Endodermal cell (in vitro differentiated cells): ENCODE measurements around the gene MYO18B. TPM values are rescaled to one million over a fixed set of nuclear protein-coding genes. Genes with fewer than 3 reads are reported as not detected.

ENCODE experiments used
- DNase-seq: peaks from one replicate; pipeline ENCODE4 v3.0.0-alpha.2; 2017
- H3K27ac ChIP-seq: 2 replicates; pipeline ENCODE4 v1.5.1; 2013; ENCODE audit warnings: mild to moderate bottlenecking, low read depth, low read length, moderate library complexity
- H3K27me3 ChIP-seq: 2 replicates; pipeline ENCODE4 v1.6.1; 2013; ENCODE audit warnings: mild to moderate bottlenecking, low read length, moderate library complexity; ENCODE audit not compliant: insufficient read depth, control insufficient read depth, poor library complexity, severe bottlenecking
- H3K36me3 ChIP-seq: 2 replicates; pipeline ENCODE4 v1.7.0; 2013; ENCODE audit warnings: mild to moderate bottlenecking, low read length, moderate library complexity; ENCODE audit not compliant: control insufficient read depth, insufficient read depth
- H3K4me1 ChIP-seq: one replicate; pipeline ENCODE4 v1.7.0; 2013; ENCODE audit warnings: low read length; ENCODE audit not compliant: control insufficient read depth, insufficient read depth
- H3K4me3 ChIP-seq: 2 replicates; pipeline ENCODE4 v1.5.1; 2013; ENCODE audit warnings: mild to moderate bottlenecking, low read length, moderate library complexity
- H3K9ac ChIP-seq: 2 replicates; pipeline ENCODE4 v1.6.1; 2013; ENCODE audit warnings: mild to moderate bottlenecking, low read length, moderate library complexity; ENCODE audit not compliant: poor library complexity, severe bottlenecking; ENCODE audit errors: extremely low read depth
- H3K9me3 ChIP-seq: 2 replicates; pipeline ENCODE4 v1.6.1; 2013; ENCODE audit warnings: mild to moderate bottlenecking, low read length, moderate library complexity; ENCODE audit not compliant: control insufficient read depth
- H3K27ac Mint-ChIP-seq: 2 replicates; pipeline ENCODE4 v1.8.0; 2020; ENCODE audit warnings: mixed read lengths
- H3K27me3 Mint-ChIP-seq: 2 replicates; pipeline ENCODE4 v1.8.0; 2021; ENCODE audit warnings: mild to moderate bottlenecking, mixed read lengths; ENCODE audit not compliant: insufficient read depth
- H3K36me3 Mint-ChIP-seq: 2 replicates; pipeline ENCODE4 v1.8.0; 2020; ENCODE audit warnings: low read depth, mixed read lengths
- H3K4me1 Mint-ChIP-seq: 2 replicates; pipeline ENCODE4 v1.8.0; 2020; ENCODE audit warnings: mixed read lengths
- H3K4me3 Mint-ChIP-seq: 2 replicates; pipeline ENCODE4 v1.8.0; 2020; ENCODE audit warnings: mild to moderate bottlenecking, moderate library complexity, mixed read lengths
- H3K9me3 Mint-ChIP-seq: 2 replicates; pipeline ENCODE4 v1.8.0; 2020; ENCODE audit warnings: mild to moderate bottlenecking, mixed read lengths
- CTCF ChIP-seq: fragments of 200-600 bp; sonication (generic); conservative IDR thresholded peaks from 2 replicates; pipeline ENCODE4 v1.5.0; 2021; ENCODE audit warnings: antibody characterized with exemption, mild to moderate bottlenecking
- WGBS, 2 experiments: methylation state at CpG; one replicate each; pipeline versions ENCODE4 v1.1.5 to v1.1.7; 2013; ENCODE audit warnings: missing lambda C conversion rate in 2 of 2, mixed read lengths in 1 of 2; ENCODE audit not compliant: insufficient coverage in 1 of 2, insufficient read length in 1 of 2; 5-methylcytosine and 5-hydroxymethylcytosine counted together
- total RNA-seq, 2 donors: library from RNA; stranded (reverse); fragmentation: NEBNext Ultra II Directional in 1 of 2; extraction: Animal tissue kit (Norgen Biotek cat#: 25700) in 1 of 2; gene quantifications; 2 replicates in 1 of 2; 3 replicates in 1 of 2; pipeline ENCODE4 v1.2.1, GENCODE V29; 2021

MYO18B gene
- total RNA-seq, 2 donors from 2014 or later = 0.77 to 0.84 TPM

DNA sequence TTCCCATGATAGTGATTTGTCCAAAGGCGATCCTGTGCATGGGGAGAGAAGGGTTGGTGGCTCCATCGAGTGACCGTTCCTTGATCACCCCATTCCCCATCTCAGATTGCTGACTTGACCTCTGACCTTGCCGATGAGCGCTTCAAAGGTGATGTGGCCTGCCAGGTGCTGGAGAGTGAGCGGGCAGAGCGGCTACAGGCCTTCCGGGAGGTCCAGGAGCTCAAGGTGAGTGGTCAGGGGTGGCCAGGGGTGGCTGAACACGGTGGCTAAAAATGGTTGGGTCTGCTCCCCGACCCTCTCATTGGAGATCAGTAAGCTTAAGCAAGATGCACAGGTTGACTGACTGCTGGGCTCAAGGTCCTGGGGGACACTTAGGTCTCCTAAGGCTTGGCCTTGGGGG is 148.7 kb downstream of the MYO18B start:
- H3K27ac ChIP-seq = no peak overlapping the region
- H3K9me3 ChIP-seq = no peaks in the 10 kb centered on the region
- H3K36me3 Mint-ChIP-seq = no peaks in the 10 kb centered on the region
- H3K27me3 ChIP-seq = no peaks in the 10 kb centered on the region
- no peak overlapping the region for H3K4me3 ChIP-seq
- TF ChIP-seq CTCF = no peak
- no peaks in the 10 kb centered on the region for H3K4me1 Mint-ChIP-seq
- H3K27me3 Mint-ChIP-seq = no peaks in the 10 kb centered on the region
- no peak overlapping the region for H3K9ac ChIP-seq
- no peaks in the 10 kb centered on the region for H3K9me3 Mint-ChIP-seq
- H3K36me3 ChIP-seq = no peaks in the 10 kb centered on the region
- DNase-seq = no peak
- no peaks in the 10 kb centered on the region for H3K4me1 ChIP-seq
- H3K4me3 Mint-ChIP-seq = no peak overlapping the region
- no peak overlapping the region for H3K27ac Mint-ChIP-seq
- 93 to 100% methylated on average over 2 to 10 of the region's 10 CpGs for WGBS, 2 experiments

GRCh38 chr22:25892678-25893077 is 150.7 kb downstream of the MYO18B start:
- no peak for DNase-seq
- Mint-ChIP-seq H3K9me3 (no peaks in the 10 kb centered on the region), H3K27me3 (no peaks in the 10 kb centered on the region), H3K4me3 (no peak overlapping the region), H3K27ac (no peak overlapping the region), H3K36me3 (no peaks in the 10 kb centered on the region), H3K4me1 (peaks cover 2% of the 10 kb centered on the region)
- Histone ChIP-seq H3K27me3 (no peaks in the 10 kb centered on the region), H3K9me3 (no peaks in the 10 kb centered on the region), H3K4me1 (no peaks in the 10 kb centered on the region), H3K27ac (no peak overlapping the region), H3K4me3 (no peak overlapping the region), H3K9ac (no peak overlapping the region), H3K36me3 (no peaks in the 10 kb centered on the region)
- WGBS, 2 experiments = 77 to 82% methylated on average over 4 of the region's 4 CpGs
- TF ChIP-seq CTCF = peak; percentile 63

DNA sequence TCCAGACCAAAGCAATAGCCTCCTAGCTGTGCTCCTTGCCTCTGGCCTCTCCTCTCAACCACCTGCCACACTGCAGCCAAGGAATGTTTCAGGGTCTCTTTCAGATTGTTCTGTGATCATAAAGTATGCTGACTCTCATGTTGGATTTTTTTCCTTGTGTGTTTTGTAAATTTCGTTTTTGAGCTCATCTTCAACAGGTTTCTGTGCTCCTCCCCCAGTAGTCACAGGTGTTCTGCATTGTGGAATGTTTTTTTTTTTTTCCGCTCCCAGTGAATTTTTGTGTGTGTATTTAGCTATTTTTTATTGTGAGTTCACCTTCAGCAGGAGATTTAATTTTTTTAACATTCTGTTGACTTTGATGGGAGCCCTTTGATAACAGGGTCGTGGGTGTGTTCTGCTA is 153.7 kb downstream of the MYO18B start:
- Mint-ChIP-seq H3K9me3 (no peaks in the 10 kb centered on the region), H3K4me1 (peaks cover 2% of the 10 kb centered on the region), H3K27ac (no peak overlapping the region), H3K4me3 (no peak overlapping the region), H3K36me3 (no peaks in the 10 kb centered on the region), H3K27me3 (no peaks in the 10 kb centered on the region)
- WGBS, 2 experiments = 75 to 85% methylated on average over 3 of the region's 3 CpGs
- Histone ChIP-seq H3K9ac (no peak overlapping the region), H3K36me3 (no peaks in the 10 kb centered on the region), H3K4me1 (no peaks in the 10 kb centered on the region), H3K27me3 (no peaks in the 10 kb centered on the region), H3K27ac (no peak overlapping the region), H3K4me3 (no peak overlapping the region), H3K9me3 (no peaks in the 10 kb centered on the region)
- DNase-seq = no peak
- TF ChIP-seq CTCF = no peak
